NCI-H510A treated with DMSO at 0.1 percent for 48 hours (cell line): ENCODE results near the gene AFF3.
"Not testable (repeated sequence)": the region's sequence is repeated elsewhere in the genome, so short reads cannot be mapped to it uniquely, and the experiment has no call there.

ENCODE experiments used
- DNase-seq: peaks from one replicate; lab custom pipeline; 2025; lab: John Stamatoyannopoulos, UW

Gene AFF3

GRCh38 chr2:99554238-99554637 lies 588.2 kb downstream of the AFF3 start:
- DNase-seq: peak; percentile 29

GRCh38 chr2:99552529-99552928 lies 589.9 kb downstream of the AFF3 start:
- DNase-seq: no peak

GRCh38 chr2:99550368-99550767 lies 592.0 kb downstream of the AFF3 start:
- no peak for DNase-seq

GRCh38 chr2:99545604-99546003 lies 596.8 kb downstream of the AFF3 start:
- DNase-seq: no peak

GRCh38 chr2:99545066-99545465 lies 597.3 kb downstream of the AFF3 start:
- no peak for DNase-seq

GRCh38 chr2:99544608-99545007 lies 597.8 kb downstream of the AFF3 start:
- DNase-seq: no peak

GRCh38 chr2:99543247-99543646 lies 599.1 kb downstream of the AFF3 start:
- no peak for DNase-seq

- DNase-seq: no peak
These were observed 604.4 kb downstream of the AFF3 start for GRCh38 chr2:99537910-99538485.

- DNase-seq: no peak
These were observed 618.3 kb downstream of the AFF3 start for GRCh38 chr2:99524056-99524455.

GRCh38 chr2:99522157-99522556 lies 620.2 kb downstream of the AFF3 start:
- DNase-seq: no peak

GRCh38 chr2:99520813-99521212 lies 621.6 kb downstream of the AFF3 start:
- no peak for DNase-seq

- no peak for DNase-seq
These were observed 622.2 kb downstream of the AFF3 start for GRCh38 chr2:99520195-99520594.

- DNase-seq: no peak
These were observed 628.0 kb downstream of the AFF3 start for GRCh38 chr2:99514357-99514756.

- DNase-seq: no peak
These were observed 630.2 kb downstream of the AFF3 start for GRCh38 chr2:99512181-99512591.

- DNase-seq: no peak
These were observed 633.0 kb downstream of the AFF3 start for GRCh38 chr2:99509387-99509786.

GRCh38 chr2:99507937-99508818 lies 634.2 kb downstream of the AFF3 start:
- peak; percentile 94 for DNase-seq

GRCh38 chr2:99504844-99505584 lies 637.4 kb downstream of the AFF3 start:
- DNase-seq: no peak

GRCh38 chr2:99503662-99504416 lies 638.6 kb downstream of the AFF3 start:
- DNase-seq: not testable (repeated sequence)

GRCh38 chr2:99496021-99496420 lies 646.4 kb downstream of the AFF3 start:
- no peak for DNase-seq
